Peyer's patch (tissue), 4 donors: Measurements from ENCODE around the gene GPC3.

ENCODE experiments used
- POLR2A ChIP-seq, 2 donors: fragments of 450-650 bp; IDR thresholded peaks; one replicate each; pipeline ENCODE4 v1.5.1; 2017; ENCODE audit warnings: antibody characterized with exemption in 2 of 2, mild to moderate bottlenecking in 2 of 2, moderate library complexity in 2 of 2
- TF ChIP-seq, protein P1 (sequence below), 6 experiments: fragments of 450-650 bp in 4 of 6; fragments of 200-600 bp in 2 of 6; sonication (generic) in 1 of 6; IDR thresholded peaks; one replicate each; pipeline ENCODE4 v1.5.1; 2017 to 2019; ENCODE audit warnings: antibody characterized with exemption in 6 of 6, mild to moderate bottlenecking in 3 of 6, moderate library complexity in 1 of 6

DNA sequence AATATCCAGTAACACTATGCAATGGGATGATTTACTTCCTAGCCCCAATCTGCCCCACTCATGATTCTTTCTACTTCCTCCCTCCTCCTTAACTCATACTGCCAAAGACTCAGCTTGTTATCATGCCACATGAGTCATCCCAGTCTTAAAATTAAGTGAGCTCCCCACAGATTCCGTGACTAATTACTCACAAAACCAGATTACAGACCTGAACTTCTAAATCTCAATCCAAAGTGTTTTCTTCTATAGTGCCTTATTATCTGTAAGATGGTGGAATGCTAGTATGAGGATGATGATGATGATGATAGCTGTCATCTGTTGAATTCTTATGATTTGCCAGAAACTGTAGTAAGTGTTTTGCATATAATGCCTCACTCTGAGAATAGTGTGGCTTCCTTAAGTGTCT lies 27.7 kb upstream of the GPC3 start:
- TF ChIP-seq, protein P1, sequence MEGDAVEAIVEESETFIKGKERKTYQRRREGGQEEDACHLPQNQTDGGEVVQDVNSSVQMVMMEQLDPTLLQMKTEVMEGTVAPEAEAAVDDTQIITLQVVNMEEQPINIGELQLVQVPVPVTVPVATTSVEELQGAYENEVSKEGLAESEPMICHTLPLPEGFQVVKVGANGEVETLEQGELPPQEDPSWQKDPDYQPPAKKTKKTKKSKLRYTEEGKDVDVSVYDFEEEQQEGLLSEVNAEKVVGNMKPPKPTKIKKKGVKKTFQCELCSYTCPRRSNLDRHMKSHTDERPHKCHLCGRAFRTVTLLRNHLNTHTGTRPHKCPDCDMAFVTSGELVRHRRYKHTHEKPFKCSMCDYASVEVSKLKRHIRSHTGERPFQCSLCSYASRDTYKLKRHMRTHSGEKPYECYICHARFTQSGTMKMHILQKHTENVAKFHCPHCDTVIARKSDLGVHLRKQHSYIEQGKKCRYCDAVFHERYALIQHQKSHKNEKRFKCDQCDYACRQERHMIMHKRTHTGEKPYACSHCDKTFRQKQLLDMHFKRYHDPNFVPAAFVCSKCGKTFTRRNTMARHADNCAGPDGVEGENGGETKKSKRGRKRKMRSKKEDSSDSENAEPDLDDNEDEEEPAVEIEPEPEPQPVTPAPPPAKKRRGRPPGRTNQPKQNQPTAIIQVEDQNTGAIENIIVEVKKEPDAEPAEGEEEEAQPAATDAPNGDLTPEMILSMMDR (IDR thresholded peaks at IDR 0.05) = no peak
- no peak for TF ChIP-seq POLR2A (IDR thresholded peaks at IDR 0.05)
